OCI-LY7 (cell line): ENCODE measurements around the gene SLC6A17. TPM values are rescaled to one million over a fixed set of nuclear protein-coding genes. Genes with fewer than 3 reads are reported as not detected.

ENCODE experiments used
- BruUV-seq: library from RNA; stranded (reverse); fragments of 400-500 nt; replicated peaks from 2 replicates; lab custom pipeline; 2021; lab: Mats Ljungman, UMichigan
- CTCF ChIA-PET: fragments of 300-600 bp; sonication (Branson Sonifier 250); formaldehyde crosslinking; loops from one replicate; lab custom pipeline; 2022; ENCODE audit warnings: antibody characterized with exemption; ENCODE audit not compliant: unreplicated experiment; lab: Charles Lee
- POLR2A ChIA-PET: fragments of 300-600 bp; sonication (Branson Sonifier 250); formaldehyde crosslinking; loops from one replicate; lab custom pipeline; 2022; ENCODE audit warnings: antibody characterized with exemption; lab: Charles Lee
- DNase-seq: peaks from one replicate; pipeline ENCODE4 v3.0.0-alpha.2; 2015; ENCODE audit warnings: low spot score
- H2AFZ ChIP-seq: fragments of 200-600 bp; sonication (generic), shearing (Covaris generic); 2 replicates; pipeline ENCODE4 v1.6.1; 2014; ENCODE audit warnings: mild to moderate bottlenecking, antibody characterized with exemption, low read length, moderate library complexity
- H3K27ac ChIP-seq: fragments of 200-600 bp; sonication (generic); 2 replicates; pipeline ENCODE4 v1.5.1; 2014; ENCODE audit warnings: mixed run types, low read depth, mild to moderate bottlenecking, moderate library complexity, low read length, inconsistent platforms; ENCODE audit not compliant: poor library complexity, severe bottlenecking
- H3K36me3 ChIP-seq: fragments of 200-600 bp; sonication (generic); 2 replicates; pipeline ENCODE4 v1.6.1; 2014; ENCODE audit warnings: mild to moderate bottlenecking, antibody characterized with exemption, low read length, moderate library complexity, mixed read lengths; ENCODE audit not compliant: insufficient read depth
- H3K4me1 ChIP-seq: fragments of 200-600 bp; sonication (generic); 2 replicates; pipeline ENCODE4 v1.5.1; 2014; ENCODE audit warnings: mild to moderate bottlenecking, low read length; ENCODE audit not compliant: insufficient read depth, poor library complexity, severe bottlenecking
- H3K4me2 ChIP-seq: fragments of 200-600 bp; sonication (generic); 2 replicates; pipeline ENCODE4 v1.6.1; 2014; ENCODE audit warnings: mild to moderate bottlenecking, low read length
- H3K4me3 ChIP-seq: fragments of 200-600 bp; sonication (generic); 2 replicates; pipeline ENCODE4 v1.5.1; 2014; ENCODE audit warnings: mild to moderate bottlenecking, low read depth, low read length; ENCODE audit not compliant: poor library complexity, severe bottlenecking
- H3K79me2 ChIP-seq: fragments of 200-600 bp; sonication (generic); 2 replicates; pipeline ENCODE4 v1.6.1; 2016; ENCODE audit warnings: low read depth, mild to moderate bottlenecking, low read length, moderate library complexity, mixed read lengths; ENCODE audit not compliant: insufficient read depth
- H3K9me2 ChIP-seq: fragments of 200-600 bp; sonication (generic); 2 replicates; pipeline ENCODE4 v1.6.1; 2016; ENCODE audit warnings: mild to moderate bottlenecking, low read length, mixed read lengths; ENCODE audit not compliant: insufficient read depth
- H3K9me3 ChIP-seq: fragments of 200-600 bp; sonication (generic); 2 replicates; pipeline ENCODE4 v1.6.1; 2014; ENCODE audit warnings: mild to moderate bottlenecking, mixed run types, low read length, mixed read lengths
- H4K20me1 ChIP-seq: fragments of 200-600 bp; sonication (generic); 2 replicates; pipeline ENCODE4 v1.6.1; 2014; ENCODE audit warnings: mild to moderate bottlenecking, antibody characterized with exemption, low read length, moderate library complexity, mixed read lengths; ENCODE audit not compliant: insufficient read depth
- EZH2phosphoT487 ChIP-seq: fragments of 200-600 bp; sonication (generic); IDR thresholded peaks from 2 replicates; pipeline ENCODE4 v1.6.1; 2018; ENCODE audit warnings: low read depth, borderline replicate concordance, mild to moderate bottlenecking, mixed run types, antibody characterized with exemption, low read length, moderate library complexity, mixed read lengths
- intact Hi-C: fragments of 100-400 bp; cut with micrococcal nuclease; formaldehyde crosslinking; loops from one replicate; pipeline ENCODE4 v1.10.0; 2022; ENCODE audit not compliant: unreplicated experiment
- total RNA-seq, 2 experiments: library from RNA; depleted of rRNA in 1 of 2; stranded (reverse); fragments of >200 nt in 1 of 2; shearing (Covaris generic) in 1 of 2; gene quantifications; 2 replicates each; pipeline ENCODE4 v1.2.3, GENCODE V29; 2014 to 2022
- TF ChIP-seq, protein P1 (sequence below): fragments of 200-600 bp; sonication (generic); conservative IDR thresholded peaks from 2 replicates; pipeline ENCODE4 v1.5.1; 2014; ENCODE audit warnings: mild to moderate bottlenecking, antibody characterized with exemption, low read length, moderate library complexity, mixed read lengths

The SLC6A17 gene
- total RNA-seq, 2 experiments from 2014 or later, result not detected

DNA sequence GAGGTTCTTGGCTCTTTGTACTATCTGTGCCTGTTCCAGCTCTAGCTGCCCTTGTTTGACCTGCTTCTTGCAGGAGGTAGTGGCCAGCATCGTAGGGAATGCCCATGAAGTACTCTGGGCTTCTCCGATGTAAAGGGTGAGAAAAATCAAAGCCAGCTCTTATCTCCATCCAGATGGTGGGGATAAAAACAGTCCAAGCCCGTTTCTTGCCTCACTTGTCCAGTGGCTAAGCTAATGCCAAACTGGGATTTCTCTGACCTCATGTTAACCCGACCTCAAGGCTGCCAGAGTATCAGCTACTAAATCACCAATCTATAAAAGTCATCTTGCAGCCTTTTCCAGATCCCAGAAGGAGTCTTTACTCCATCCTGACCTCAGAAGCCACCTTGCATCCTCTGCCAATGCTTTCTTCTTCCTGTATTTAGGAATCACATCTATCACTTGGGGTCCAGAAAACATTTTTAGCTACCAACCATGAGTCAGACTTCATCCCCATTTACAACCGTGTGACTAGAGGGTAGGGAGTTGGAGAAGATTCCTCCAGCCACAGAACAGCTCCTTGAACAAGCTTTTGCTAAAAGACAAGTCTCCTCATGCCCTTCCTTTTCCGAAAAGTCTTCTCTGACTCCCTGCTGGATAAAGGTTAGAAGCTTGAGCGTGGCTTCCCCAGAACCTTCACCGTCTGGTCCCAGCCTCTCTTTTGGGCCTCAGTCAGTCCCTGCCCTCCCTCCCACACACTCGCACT, 95.8 kb downstream of the SLC6A17 start:
- H3K4me1 ChIP-seq, result peaks cover 20% of the 10 kb centered on the region
- intact Hi-C loops, result no loop called here
- no peaks in the 10 kb centered on the region for H3K9me2 ChIP-seq
- H2AFZ ChIP-seq, result no peak overlapping the region
- no TSS peak for BruUV-seq
- TF ChIP-seq, protein P1, sequence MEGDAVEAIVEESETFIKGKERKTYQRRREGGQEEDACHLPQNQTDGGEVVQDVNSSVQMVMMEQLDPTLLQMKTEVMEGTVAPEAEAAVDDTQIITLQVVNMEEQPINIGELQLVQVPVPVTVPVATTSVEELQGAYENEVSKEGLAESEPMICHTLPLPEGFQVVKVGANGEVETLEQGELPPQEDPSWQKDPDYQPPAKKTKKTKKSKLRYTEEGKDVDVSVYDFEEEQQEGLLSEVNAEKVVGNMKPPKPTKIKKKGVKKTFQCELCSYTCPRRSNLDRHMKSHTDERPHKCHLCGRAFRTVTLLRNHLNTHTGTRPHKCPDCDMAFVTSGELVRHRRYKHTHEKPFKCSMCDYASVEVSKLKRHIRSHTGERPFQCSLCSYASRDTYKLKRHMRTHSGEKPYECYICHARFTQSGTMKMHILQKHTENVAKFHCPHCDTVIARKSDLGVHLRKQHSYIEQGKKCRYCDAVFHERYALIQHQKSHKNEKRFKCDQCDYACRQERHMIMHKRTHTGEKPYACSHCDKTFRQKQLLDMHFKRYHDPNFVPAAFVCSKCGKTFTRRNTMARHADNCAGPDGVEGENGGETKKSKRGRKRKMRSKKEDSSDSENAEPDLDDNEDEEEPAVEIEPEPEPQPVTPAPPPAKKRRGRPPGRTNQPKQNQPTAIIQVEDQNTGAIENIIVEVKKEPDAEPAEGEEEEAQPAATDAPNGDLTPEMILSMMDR, result no peak
- TF ChIP-seq EZH2phosphoT487, result no peak
- no peaks in the 10 kb centered on the region for H3K79me2 ChIP-seq
- H3K27ac ChIP-seq, result no peak overlapping the region
- ChIA-PET CTCF (interaction anchor here (1.0 kb wide), 1 partner anchor 37 kb away, joined by 3 read pairs; no protein-coding TSS in a partner anchor), POLR2A (interaction anchor here (0.5 to 0.6 kb wide), 2 partner anchors 644 to 1144 kb away, joined by 3 read pairs; no protein-coding TSS in a partner anchor)
- H3K4me2 ChIP-seq, result no peak overlapping the region
- no peak overlapping the region for H3K4me3 ChIP-seq
- H3K9me3 ChIP-seq, result no peaks in the 10 kb centered on the region
- no peak for DNase-seq
- H4K20me1 ChIP-seq, result no peaks in the 10 kb centered on the region
- H3K36me3 ChIP-seq, result no peaks in the 10 kb centered on the region

GRCh38 chr1:110248746-110249145, 98.5 kb downstream of the SLC6A17 start:
- POLR2A ChIA-PET, result no interaction called here
- Histone ChIP-seq H3K36me3 (no peaks in the 10 kb centered on the region), H3K4me1 (peaks cover 10% of the 10 kb centered on the region), H3K27ac (no peak overlapping the region), H3K9me2 (no peaks in the 10 kb centered on the region), H2AFZ (no peak overlapping the region), H3K9me3 (no peaks in the 10 kb centered on the region), H3K79me2 (no peaks in the 10 kb centered on the region), H4K20me1 (no peaks in the 10 kb centered on the region), H3K4me2 (no peak overlapping the region), H3K4me3 (no peak overlapping the region)
- intact Hi-C loops, result no loop called here
- no peak for TF ChIP-seq EZH2phosphoT487
- TF ChIP-seq, protein P1, result no peak
- CTCF ChIA-PET, result no interaction called here
- DNase-seq, result no peak
- no TSS peak for BruUV-seq

GRCh38 chr1:110249256-110249655, 99.0 kb downstream of the SLC6A17 start:
- no peaks in the 10 kb centered on the region for H3K79me2 ChIP-seq
- intact Hi-C loops, result no loop called here
- ChIA-PET POLR2A (no interaction called here), CTCF (no interaction called here)
- TF ChIP-seq, protein P1, result no peak
- TF ChIP-seq EZH2phosphoT487, result no peak
- no peak overlapping the region for H2AFZ ChIP-seq
- H3K4me3 ChIP-seq, result no peak overlapping the region
- no peaks in the 10 kb centered on the region for H3K36me3 ChIP-seq
- BruUV-seq, result no TSS peak
- H3K4me2 ChIP-seq, result no peak overlapping the region
- peaks cover 5% of the 10 kb centered on the region for H3K4me1 ChIP-seq
- H3K27ac ChIP-seq, result no peak overlapping the region
- DNase-seq, result no peak
- no peaks in the 10 kb centered on the region for H4K20me1 ChIP-seq
- H3K9me3 ChIP-seq, result no peaks in the 10 kb centered on the region
- H3K9me2 ChIP-seq, result no peaks in the 10 kb centered on the region
